Activated naive CD8-positive, alpha-beta T cell treated with anti-CD3 and anti-CD28 coated beads, Interleukin-2, amount 50 U/mL, for 24 hours (primary cell): Measurements from ENCODE around the gene LECT2.
A peak's percentile ranks its signal among the peaks of the same experiment; 100 is the strongest.

ENCODE experiments used
- ATAC-seq: fragments of 150-1000 bp; cut with Tn5 transposase; one replicate; pipeline ENCODE4 v1.10.0; 2021
- DNase-seq: peaks from one replicate; pipeline ENCODE4 v3.0.0; 2021
- H3K27ac Mint-ChIP-seq: one replicate; pipeline ENCODE4 v1.8.0; 2021; ENCODE audit warnings: mild to moderate bottlenecking, mixed read lengths
- H3K27me3 Mint-ChIP-seq: one replicate; pipeline ENCODE4 v1.8.0; 2021; ENCODE audit warnings: mixed read lengths
- H3K36me3 Mint-ChIP-seq: one replicate; pipeline ENCODE4 v1.8.0; 2021; ENCODE audit warnings: low read depth, mixed read lengths
- H3K4me1 Mint-ChIP-seq: one replicate; pipeline ENCODE4 v1.8.0; 2021; ENCODE audit warnings: mixed read lengths
- H3K4me3 Mint-ChIP-seq: one replicate; pipeline ENCODE4 v1.8.0; 2021; ENCODE audit warnings: mild to moderate bottlenecking, moderate library complexity, mixed read lengths
- H3K9me3 Mint-ChIP-seq: one replicate; pipeline ENCODE4 v1.8.0; 2021; ENCODE audit warnings: mixed read lengths

LECT2 gene

DNA sequence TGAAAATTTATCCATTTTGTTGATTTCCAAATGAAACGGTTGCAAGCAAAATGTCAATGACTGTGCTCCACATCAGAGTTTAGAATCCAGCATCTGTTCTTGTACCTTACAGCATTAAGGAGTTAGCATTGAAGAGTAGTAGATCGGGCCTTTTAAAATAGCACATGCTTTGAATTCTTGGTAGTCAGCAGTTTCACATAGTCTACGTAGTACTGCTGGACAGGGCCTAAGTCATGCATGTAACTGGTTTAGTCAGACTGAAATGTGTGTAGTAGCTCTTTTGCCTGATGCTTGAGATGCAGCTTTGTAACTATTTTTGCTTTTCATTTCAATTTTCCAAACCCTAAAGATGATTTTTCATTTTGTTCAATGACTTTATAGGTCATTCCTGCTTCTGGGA is 19.8 kb downstream of the LECT2 start:
- Mint-ChIP-seq H3K9me3 (no peaks in the 10 kb centered on the region), H3K4me1 (no peaks in the 10 kb centered on the region), H3K36me3 (no peaks in the 10 kb centered on the region), H3K27me3 (peaks cover 40% of the 10 kb centered on the region), H3K4me3 (no peak overlapping the region), H3K27ac (no peak overlapping the region)
- DNase-seq = no peak
- ATAC-seq = no peak

DNA sequence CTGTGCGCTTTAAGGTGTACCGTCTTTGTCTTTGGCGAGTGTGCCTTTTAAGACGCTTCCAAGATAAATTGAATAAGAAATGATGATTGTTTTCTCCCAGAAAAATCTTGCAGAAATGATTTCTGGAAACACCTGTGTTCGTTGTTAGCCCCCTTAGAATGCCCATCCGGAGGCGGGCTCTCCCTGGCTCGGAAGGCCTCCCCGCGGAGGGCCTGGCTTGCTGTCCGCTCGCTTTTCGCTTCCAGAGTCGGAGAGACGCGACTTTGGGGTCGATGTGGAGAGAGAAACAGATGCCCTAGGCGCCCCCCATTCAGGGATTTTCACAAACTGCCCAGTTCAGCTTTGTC is 23.9 kb downstream of the LECT2 start:
- Mint-ChIP-seq H3K36me3 (no peaks in the 10 kb centered on the region), H3K9me3 (no peaks in the 10 kb centered on the region), H3K27ac (no peak overlapping the region), H3K4me3 (no peak overlapping the region), H3K27me3 (peaks cover 58% of the 10 kb centered on the region), H3K4me1 (no peaks in the 10 kb centered on the region)
- DNase-seq (no peak), ATAC-seq (no peak)

DNA sequence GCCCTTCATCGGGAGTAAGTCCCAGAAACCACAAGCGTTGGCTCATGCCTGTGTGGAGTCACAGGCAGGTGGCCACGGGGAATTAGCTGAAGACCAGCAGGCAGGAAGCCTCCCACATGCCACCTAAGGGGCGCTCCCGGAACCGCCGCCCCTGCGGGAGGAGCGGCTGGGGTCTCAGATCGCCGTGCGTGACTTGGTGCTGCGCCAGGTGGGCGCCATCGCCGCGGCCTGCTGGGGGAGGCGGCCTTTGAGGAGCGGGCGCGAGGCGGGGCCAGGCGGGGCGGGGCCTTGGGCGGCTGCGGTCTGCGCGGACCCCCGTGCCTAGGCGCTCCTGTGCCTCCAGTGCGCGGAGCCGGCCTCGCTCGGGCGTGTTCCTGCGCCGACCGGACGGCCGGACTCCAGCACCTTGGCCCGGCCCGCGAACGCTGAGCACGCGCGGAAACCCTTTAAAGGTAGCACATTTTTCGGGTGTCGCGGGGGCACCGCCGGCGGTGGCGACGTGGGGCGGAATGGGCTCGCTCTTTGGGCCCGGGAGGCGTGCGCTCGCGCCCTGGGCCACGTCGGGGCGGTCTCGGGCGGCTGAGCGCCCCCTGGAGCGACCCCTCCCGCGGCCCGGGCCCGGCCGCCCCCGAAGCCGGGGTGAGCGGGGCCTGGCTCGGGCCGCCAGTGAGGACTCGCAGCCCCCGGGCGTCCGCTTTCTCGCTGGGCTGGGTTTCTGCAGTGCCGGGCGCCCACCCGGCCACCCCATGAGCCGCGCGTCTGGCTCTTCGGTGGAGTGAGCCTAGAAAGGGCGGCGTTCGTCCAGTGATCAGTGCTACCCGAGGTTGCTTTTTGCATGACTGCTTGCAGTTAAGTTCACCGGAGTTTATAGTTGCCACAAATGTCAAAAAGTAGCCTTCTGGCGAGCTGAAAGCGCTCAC is 24.5 kb downstream of the LECT2 start:
- H3K27me3 Mint-ChIP-seq = peaks cover 58% of the 10 kb centered on the region
- H3K9me3 Mint-ChIP-seq = no peaks in the 10 kb centered on the region
- no peak overlapping the region for H3K27ac Mint-ChIP-seq
- no peak for ATAC-seq
- H3K36me3 Mint-ChIP-seq = no peaks in the 10 kb centered on the region
- no peak overlapping the region for H3K4me3 Mint-ChIP-seq
- DNase-seq = no peak
- no peaks in the 10 kb centered on the region for H3K4me1 Mint-ChIP-seq

DNA sequence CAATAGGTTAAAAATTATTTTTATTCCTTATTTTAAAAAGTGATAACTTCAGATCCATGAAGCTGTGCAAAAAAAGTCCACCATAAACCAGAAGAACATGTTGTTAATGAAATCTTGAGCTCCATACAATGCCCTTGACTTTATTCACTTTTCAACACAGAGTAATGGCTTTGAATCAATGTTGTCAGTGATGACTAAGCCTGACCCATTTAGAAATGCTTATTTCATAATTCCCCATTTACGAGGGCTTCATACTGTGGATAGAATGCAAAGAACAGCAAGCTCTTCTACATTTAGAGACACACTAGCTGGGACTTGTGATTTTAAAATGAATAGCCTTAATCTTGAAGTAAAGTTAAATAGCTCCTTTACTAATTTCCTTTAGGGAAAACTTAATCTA is 33.4 kb downstream of the LECT2 start:
- ATAC-seq = no peak
- peaks cover 42% of the 10 kb centered on the region for H3K27me3 Mint-ChIP-seq

DNA sequence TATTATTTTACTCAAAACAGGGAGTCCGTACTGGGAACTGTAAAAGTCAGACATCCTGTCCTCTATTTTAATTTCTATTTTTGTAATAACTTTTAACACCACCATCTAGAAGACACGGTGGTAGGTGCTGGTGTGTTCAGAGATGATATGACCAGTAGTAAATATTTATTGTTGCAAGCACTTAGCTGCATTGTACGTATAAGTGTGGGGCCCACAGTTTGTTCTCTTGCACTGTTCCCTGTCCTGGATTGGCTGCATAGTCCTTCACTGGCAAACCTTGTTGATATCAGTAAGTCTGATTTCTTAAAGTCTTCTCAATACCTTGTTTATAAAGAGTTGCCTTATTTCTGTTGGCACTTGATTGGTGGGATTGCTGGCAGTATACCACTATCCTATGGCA is 34.6 kb downstream of the LECT2 start:
- Mint-ChIP-seq H3K4me1 (peaks cover 3% of the 10 kb centered on the region), H3K27ac (no peak overlapping the region), H3K36me3 (no peaks in the 10 kb centered on the region), H3K27me3 (peaks cover 46% of the 10 kb centered on the region), H3K9me3 (peaks cover 4% of the 10 kb centered on the region), H3K4me3 (no peak overlapping the region)
- ATAC-seq (no peak), DNase-seq (no peak)

More for the DNA sequence above, 33.4 kb downstream of the LECT2 start:
- H3K9me3 Mint-ChIP-seq = peaks cover 4% of the 10 kb centered on the region
- peaks cover 3% of the 10 kb centered on the region for H3K4me1 Mint-ChIP-seq
- no peaks in the 10 kb centered on the region for H3K36me3 Mint-ChIP-seq
- H3K27ac Mint-ChIP-seq = no peak overlapping the region
- H3K4me3 Mint-ChIP-seq = no peak overlapping the region
- no peak for DNase-seq

DNA sequence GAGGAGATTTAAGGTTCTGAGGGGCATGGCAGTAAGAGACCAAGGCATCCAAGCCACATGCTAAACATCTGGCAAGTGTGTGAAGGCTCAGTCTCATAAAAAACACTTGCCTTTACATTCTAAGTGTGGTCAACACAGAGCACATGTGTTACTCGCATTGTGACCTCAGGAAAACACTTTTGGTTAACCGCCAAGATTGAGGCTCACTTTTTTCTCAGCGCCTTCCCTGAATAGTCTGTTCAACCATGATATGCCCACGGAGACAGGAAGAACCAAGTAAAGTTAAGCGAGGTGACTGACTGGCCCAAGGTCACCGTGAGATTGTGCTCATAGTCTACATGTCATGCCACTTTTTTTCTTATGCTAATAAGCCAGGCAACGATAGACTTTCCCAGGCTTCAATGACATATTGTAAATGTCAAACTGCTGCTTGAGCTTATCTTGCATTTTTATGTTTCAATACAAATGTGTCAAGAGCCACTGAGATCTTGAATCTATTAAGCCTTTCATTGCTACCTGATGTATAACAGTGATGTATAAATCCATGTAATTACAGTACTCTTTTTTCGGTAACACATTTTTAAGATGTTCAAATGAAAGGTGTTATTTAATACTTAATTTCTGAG is 38.0 kb downstream of the LECT2 start:
- ATAC-seq (peak; percentile 35), DNase-seq (no peak)
- H3K27me3 Mint-ChIP-seq = peaks cover 47% of the 10 kb centered on the region
- no peak overlapping the region for H3K27ac Mint-ChIP-seq
- peaks cover 13% of the 10 kb centered on the region for H3K4me1 Mint-ChIP-seq
- no peak overlapping the region for H3K4me3 Mint-ChIP-seq
- peaks cover 1% of the 10 kb centered on the region for H3K36me3 Mint-ChIP-seq
- H3K9me3 Mint-ChIP-seq = peaks cover 8% of the 10 kb centered on the region

DNA sequence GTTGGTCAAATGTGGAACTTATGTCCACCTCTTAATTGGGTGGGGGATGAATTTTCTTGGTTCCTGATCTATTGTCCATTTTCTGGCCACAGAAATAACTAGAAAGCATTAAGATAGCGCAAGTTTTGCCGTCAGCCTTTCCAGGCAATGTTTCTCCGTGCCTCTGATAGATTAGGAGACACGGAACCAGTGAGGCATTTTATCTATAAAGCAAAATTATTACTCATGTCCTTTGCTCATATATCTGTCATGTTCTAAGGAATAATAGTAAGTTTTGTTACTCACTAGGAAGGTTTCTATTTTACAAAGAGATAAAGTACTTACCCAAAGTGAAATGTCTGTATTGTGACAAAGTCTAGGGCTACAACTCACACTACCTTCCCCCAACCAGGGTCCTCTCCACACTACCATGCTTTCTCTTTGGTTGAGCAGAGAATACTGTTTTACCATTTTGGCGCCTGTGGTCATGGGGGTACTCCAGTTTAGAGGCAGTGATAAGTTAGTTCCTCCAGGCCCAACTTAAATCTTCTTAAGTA is 39.2 kb downstream of the LECT2 start:
- no peak overlapping the region for H3K4me3 Mint-ChIP-seq
- peaks cover 1% of the 10 kb centered on the region for H3K36me3 Mint-ChIP-seq
- ATAC-seq (no peak), DNase-seq (no peak)
- H3K27ac Mint-ChIP-seq = no peak overlapping the region
- peaks cover 13% of the 10 kb centered on the region for H3K4me1 Mint-ChIP-seq
- H3K9me3 Mint-ChIP-seq = peaks cover 8% of the 10 kb centered on the region
- peaks cover 54% of the 10 kb centered on the region for H3K27me3 Mint-ChIP-seq

DNA sequence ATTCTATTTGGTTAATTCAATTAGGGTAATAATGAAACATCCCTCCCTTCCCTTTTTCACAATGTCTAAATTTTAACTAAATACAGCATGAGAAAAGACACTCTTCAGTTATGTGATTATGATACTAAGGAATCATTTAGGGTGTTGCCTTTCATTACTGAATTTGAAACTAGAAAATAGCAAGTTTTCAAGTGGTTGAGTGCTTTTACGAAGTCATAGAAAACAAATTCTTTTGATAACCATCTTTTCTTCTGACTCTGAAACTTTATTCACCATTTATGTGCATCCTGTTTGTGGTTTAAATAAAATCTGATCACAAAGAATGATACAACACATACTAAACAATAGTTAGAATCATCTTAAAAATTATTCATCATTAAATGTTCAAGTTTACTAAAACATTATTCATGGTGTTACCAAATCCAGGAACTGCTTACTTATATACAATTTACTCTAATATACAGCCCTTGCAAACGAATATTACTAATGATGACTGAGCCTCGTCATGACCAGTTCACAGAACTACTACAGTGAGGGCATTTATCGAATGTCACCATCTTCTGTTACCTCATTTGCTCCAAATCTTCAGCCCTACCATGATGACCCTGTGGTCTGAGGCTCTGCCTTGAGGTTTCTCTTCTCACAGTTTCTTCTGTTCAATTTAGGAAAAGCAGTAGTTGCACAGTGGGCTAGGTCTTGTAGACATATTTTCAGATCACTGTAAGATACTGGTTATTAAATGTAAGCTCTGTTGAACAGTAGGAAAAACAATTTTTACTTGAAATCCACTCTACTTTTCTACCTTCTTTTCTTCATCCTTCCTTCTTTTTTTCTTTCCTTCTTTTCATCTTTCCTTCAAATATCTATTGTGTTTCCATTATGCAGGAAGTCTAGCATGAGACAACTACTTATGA is 40.8 kb downstream of the LECT2 start:
- H3K27me3 Mint-ChIP-seq = peaks cover 66% of the 10 kb centered on the region

DNA sequence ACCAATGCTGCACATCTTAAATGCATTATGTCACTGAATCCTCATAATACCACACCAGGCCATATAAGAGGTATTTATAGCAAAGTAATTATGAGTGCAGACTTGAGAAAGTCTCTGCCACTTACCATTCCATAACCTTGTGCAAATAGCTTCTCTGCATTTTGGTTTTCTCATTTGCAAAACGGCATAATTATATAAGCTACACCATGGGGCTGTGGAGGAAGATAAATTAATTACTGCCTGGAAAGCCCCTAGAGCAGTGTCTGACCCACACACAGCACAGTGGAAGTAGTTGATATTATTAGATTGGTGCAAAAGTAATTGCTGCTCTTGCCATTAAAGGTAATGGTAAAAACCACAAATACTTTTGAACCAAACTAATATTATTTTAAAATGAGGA is 49.6 kb downstream of the LECT2 start:
- Mint-ChIP-seq H3K27me3 (peaks cover 27% of the 10 kb centered on the region), H3K27ac (no peak overlapping the region)
- ATAC-seq = no peak

More for the DNA sequence above, 40.8 kb downstream of the LECT2 start:
- peak; percentile 66 for ATAC-seq
- Mint-ChIP-seq H3K4me1 (peaks cover 13% of the 10 kb centered on the region), H3K36me3 (peaks cover 1% of the 10 kb centered on the region), H3K4me3 (no peak overlapping the region), H3K27ac (no peak overlapping the region), H3K9me3 (peaks cover 8% of the 10 kb centered on the region)
- DNase-seq = no peak

DNA sequence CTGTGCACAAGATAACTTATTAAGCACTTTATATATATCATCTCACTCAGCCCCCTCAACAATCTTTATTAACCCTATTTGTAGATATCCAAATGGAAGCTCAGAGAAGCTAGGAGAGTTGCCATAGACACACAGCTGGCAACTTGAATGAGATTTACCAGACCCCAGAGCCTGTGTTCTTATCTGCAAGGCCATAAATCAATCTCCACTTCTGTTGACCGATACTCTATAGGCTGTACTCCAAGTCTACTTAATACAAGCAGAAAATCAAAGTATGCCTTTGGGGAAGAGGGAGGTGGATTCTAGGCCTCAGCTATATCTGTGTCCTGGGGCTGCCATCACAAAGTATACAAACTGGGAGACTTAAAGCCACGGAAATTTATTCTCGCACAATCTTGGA is 53.1 kb downstream of the LECT2 start:
- no peak for ATAC-seq
- Mint-ChIP-seq H3K36me3 (no peaks in the 10 kb centered on the region), H3K4me3 (no peak overlapping the region), H3K27me3 (peaks cover 28% of the 10 kb centered on the region), H3K4me1 (no peaks in the 10 kb centered on the region), H3K27ac (no peak overlapping the region), H3K9me3 (no peaks in the 10 kb centered on the region)
- no peak for DNase-seq

More for the DNA sequence above, 49.6 kb downstream of the LECT2 start:
- Mint-ChIP-seq H3K9me3 (no peaks in the 10 kb centered on the region), H3K36me3 (no peaks in the 10 kb centered on the region), H3K4me3 (no peak overlapping the region), H3K4me1 (no peaks in the 10 kb centered on the region)
- no peak for DNase-seq

DNA sequence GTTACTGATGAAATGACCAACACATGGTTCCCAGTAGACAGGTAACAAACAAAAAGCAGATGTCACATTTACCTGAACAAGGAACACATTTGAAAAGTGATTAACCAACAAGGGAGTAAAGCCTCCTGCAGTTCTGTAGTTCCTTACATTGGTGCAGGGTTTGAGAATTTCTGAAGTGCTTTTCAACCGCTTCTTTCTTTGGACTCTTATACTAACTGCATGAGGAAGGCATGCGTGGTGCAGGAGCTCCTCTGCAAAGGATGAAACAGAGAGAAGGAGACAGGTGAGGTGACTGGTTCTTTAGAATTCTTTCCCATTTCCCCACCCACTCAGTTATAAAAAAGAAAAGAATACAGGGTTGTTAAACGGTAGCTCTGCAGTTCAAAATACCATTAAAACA is 54.5 kb downstream of the LECT2 start:
- peaks cover 8% of the 10 kb centered on the region for H3K4me1 Mint-ChIP-seq
- no peaks in the 10 kb centered on the region for H3K9me3 Mint-ChIP-seq
- no peak overlapping the region for H3K4me3 Mint-ChIP-seq
- DNase-seq (no peak), ATAC-seq (no peak)
- no peak overlapping the region for H3K27ac Mint-ChIP-seq
- peaks cover 36% of the 10 kb centered on the region for H3K27me3 Mint-ChIP-seq
- H3K36me3 Mint-ChIP-seq = no peaks in the 10 kb centered on the region

DNA sequence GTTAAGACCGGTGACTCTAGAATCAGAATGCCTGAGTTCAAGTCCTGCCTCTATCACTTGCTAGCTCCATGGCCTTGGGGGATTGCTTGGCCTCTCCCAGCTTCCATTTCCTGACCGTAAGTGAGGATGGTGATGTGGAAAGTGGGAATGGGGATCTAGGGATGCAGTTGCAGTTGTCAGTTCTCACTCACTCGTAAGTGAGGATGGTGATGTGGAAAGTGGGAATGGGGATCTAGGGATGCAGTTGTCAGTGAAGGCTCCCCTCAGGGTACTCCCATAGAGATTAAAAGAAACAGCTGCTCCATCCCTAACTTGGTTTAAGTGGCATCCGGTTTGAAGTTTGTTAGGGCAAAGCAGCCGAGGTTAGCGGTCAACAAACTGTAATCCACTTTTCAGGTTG is 56.1 kb downstream of the LECT2 start:
- no peaks in the 10 kb centered on the region for H3K9me3 Mint-ChIP-seq
- no peak overlapping the region for H3K4me3 Mint-ChIP-seq
- peaks cover 48% of the 10 kb centered on the region for H3K27me3 Mint-ChIP-seq
- no peak overlapping the region for H3K27ac Mint-ChIP-seq
- H3K36me3 Mint-ChIP-seq = no peaks in the 10 kb centered on the region
- DNase-seq (no peak), ATAC-seq (no peak)
- H3K4me1 Mint-ChIP-seq = peaks cover 8% of the 10 kb centered on the region
